H7 (cell line): Measurements from ENCODE around the gene DBP. TPM values are rescaled to one million over a fixed set of nuclear protein-coding genes. Genes with fewer than 3 reads are reported as not detected.
A peak's percentile ranks its signal among the peaks of the same experiment; 100 is the strongest.
"Not testable (repeated sequence)": the region's sequence is repeated elsewhere in the genome, so short reads cannot be mapped to it uniquely, and the experiment has no call there.

ENCODE experiments used
- DNase-seq: peaks from one replicate; pipeline ENCODE4 v3.0.0; 2012
- H3K27me3 ChIP-seq: 2 replicates; pipeline ENCODE4 v1.6.0; 2011; ENCODE audit warnings: mild to moderate bottlenecking, low read length; ENCODE audit not compliant: control insufficient read depth, insufficient read depth
- H3K36me3 ChIP-seq: replicated peaks from 2 replicates; pipeline ENCODE4 v1.5.1; 2011; ENCODE audit warnings: low read length; ENCODE audit not compliant: control insufficient read depth, insufficient read depth
- H3K4me3 ChIP-seq: 2 replicates; pipeline ENCODE4 v1.5.1; 2011; ENCODE audit warnings: low read depth, mild to moderate bottlenecking, control low read depth, low read length, moderate library complexity; ENCODE audit not compliant: insufficient read depth
- total RNA-seq: library from RNA; depleted of rRNA; stranded (reverse); fragments of >200 nt; shearing (Covaris generic); gene quantifications from 2 replicates; pipeline ENCODE4 v1.2.3, GENCODE V29; 2014

Gene DBP
- total RNA-seq, 1 experiment from 2014 or later: 11.2 TPM

DNA sequence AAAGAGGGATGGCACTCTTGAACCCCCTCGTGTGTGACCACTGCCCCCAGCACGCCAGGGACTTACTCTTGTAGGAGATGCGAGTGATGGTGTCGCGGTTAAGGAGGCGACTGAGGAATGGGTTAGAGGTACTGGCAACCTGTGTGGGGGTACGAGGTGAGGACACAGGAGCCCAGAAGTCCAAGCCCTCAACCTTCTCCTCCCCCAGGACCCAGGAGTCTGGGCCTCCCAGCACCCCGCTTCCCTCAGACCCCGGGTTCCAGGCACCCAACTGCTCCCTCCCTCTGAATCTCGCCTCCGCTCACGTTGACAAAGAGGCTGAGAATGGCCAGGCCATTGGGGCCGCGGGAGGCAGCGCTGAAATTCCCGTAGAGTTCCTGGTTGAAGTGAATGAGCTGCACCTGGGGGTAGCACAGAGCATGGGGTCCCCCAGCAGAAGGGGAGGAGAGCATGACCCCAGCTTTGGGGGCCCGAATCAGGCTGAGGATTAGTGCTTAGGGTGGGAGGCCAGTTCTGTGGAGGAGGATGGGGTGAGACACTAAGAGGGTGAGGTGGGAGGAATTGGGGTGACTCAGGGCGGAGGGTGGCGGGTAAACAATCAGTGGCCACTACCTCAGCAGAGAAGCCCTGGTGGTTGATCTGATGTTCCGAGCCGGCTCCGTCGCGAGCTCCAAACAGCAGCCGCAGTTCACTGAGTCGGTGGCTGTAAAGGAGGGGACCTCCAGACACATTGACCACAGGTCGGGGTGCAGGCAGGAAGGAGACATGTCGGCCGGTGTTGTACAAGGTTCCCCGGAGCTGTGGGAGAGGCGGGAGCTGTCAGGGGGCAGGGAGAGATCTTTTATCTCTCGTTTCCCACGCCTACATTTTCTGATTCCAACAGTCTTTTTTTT lies 2.5 kb upstream of the DBP start:
- peak; percentile 56 for DNase-seq
- Histone ChIP-seq H3K27me3 (peaks cover 28% of the 10 kb centered on the region), H3K4me3 (peak overlapping the region; percentile 42), H3K36me3 (no peaks in the 10 kb centered on the region)

DNA sequence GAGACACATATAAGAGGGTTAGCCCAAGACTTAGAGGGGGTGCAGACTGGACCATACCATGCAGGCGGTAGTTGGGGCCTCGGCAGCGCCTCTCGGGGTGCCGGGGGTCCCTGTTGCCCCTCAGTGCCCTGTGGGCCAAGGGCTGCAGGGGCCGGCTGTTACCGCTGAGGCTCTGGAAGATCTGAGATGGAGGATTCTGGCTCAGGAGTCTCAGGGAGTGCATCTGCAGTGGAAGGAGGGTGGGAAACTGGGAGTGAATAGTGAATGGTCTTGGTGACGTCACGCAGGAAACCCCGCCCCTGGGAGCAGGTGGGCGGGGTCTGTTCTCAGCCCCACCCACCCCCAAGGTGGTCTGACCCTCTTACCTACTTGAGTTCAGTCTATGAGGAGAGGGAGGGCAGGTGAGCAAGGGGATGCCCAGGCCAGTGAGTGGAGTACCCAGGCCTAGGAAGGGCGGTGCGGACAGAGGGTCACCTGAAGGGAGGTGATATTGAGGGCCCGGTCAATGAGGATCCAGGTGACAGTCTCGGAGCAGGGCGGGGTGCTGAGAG lies 1.7 kb upstream of the DBP start:
- Histone ChIP-seq H3K27me3 (peaks cover 28% of the 10 kb centered on the region), H3K4me3 (peak overlapping the region; percentile 44), H3K36me3 (no peaks in the 10 kb centered on the region)
- peak; percentile 91 for DNase-seq

DNA sequence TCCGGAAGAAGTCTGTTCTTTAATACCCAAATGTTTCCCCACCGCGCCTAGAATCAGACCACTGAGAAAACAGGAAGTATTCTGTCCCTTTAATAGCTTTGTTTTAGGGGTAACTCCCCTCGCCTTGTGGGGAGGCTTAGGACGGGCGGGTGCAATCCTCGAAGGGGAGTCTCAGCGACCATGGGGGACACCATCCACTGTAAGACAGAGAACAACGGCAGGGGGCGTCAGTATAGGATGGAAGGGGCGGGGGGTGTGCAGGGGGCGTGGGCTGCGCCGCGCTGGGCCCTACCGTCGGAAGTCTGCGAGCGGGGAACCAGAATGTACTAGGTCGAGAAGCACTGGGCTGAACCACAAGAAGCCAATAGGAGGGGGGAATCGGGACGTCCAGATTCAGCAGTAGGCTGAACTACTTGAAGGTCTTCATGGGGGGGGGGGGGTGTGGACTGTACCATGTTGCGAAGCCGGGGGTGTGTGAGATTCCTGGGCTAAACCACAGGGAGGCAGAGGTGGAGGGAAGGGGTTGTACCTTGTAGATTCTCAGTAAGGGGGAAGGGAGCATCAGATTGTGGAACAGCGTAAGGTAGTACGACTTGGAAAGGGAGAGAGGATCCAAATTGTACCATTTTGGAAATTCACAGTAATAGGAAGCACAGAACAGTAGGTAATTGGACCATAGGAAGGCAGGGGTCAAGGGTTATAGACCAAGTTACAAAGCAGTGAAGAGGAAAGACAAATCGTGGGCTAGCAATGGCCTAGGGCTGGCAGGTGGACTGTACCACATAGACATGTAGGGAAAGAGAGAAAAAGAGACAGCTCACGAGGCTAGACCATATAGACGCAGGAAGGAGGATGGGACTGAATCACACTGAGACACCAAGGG lies 1.0 kb upstream of the DBP start:
- Histone ChIP-seq H3K27me3 (peaks cover 28% of the 10 kb centered on the region), H3K4me3 (peak overlapping the region; percentile 49), H3K36me3 (no peaks in the 10 kb centered on the region)
- peak; percentile 92 for DNase-seq

DNA sequence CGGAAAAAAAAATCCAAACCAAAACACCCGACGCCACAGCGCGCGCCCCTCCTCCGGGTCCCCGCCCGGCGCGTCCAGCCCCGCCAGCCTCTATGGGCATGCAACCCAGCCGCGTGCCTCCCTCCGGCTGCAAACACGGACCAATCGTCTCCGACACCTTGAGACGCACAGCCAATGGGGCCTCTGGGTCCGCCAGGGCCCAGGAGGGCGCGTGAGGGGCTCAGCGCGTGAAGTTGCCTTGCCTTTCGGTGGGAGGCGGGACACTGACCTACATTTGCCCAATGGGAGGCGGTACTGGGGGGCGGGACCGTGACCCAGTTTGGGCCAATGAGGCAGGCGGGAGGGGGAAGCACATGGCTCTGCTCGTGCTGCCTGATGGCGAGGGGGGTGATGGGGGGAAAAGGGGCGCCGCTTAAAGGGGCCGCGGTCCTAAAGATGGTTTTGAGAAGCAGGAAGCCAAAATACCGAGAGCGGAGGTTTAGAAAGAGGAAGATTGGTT lies 319 bp upstream of the DBP start:
- H3K4me3 ChIP-seq: peak overlapping the region; percentile 67
- H3K27me3 ChIP-seq: peaks cover 28% of the 10 kb centered on the region
- peak; percentile 98 for DNase-seq
- peaks cover 2% of the 10 kb centered on the region for H3K36me3 ChIP-seq

DNA sequence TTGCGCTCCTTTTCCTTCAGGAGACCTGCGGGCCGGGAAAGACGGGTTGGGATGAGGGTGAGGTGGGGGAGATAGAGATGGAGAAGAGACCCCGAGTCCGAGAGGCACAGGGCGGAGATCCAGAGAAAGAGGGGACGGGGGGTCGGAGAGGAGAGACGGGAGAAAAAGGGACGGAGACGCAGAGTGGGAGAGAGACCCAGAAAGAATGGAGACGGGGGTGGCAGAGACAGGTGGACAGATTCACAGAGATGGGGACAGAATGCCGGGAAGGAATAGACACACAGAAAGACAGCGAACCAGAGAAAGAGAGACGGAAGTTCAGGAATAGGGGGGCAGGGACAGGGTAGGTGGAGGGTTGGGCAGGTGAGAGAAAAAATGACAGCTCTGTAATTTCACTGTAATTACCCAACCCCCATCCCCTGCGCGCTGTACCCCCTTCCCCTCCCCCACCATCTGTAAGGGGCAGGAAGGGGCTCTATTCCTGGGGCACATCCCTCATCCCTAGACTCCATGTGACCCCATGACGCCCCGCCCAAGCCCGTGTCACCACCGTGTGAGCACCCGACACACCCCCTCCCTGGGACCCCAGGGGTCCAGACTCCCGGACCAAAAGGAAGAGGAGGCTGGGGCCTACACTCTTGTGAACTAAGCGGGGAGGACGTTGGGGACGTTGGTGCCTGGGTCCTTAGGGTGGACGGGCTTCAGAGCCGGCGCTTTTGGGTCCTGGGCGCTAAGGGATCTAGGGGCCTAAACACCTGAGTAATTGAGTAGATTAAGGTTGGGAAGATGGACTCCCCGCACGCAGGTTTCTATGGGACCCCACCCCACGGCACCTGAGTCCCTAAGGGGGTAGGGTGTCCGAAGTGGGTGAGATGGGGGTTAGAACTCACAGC lies 967 bp downstream of the DBP start:
- peak; percentile 68 for DNase-seq
- H3K27me3 ChIP-seq: peaks cover 26% of the 10 kb centered on the region
- H3K4me3 ChIP-seq: peak overlapping the region; percentile 67
- H3K36me3 ChIP-seq: peaks cover 2% of the 10 kb centered on the region

DNA sequence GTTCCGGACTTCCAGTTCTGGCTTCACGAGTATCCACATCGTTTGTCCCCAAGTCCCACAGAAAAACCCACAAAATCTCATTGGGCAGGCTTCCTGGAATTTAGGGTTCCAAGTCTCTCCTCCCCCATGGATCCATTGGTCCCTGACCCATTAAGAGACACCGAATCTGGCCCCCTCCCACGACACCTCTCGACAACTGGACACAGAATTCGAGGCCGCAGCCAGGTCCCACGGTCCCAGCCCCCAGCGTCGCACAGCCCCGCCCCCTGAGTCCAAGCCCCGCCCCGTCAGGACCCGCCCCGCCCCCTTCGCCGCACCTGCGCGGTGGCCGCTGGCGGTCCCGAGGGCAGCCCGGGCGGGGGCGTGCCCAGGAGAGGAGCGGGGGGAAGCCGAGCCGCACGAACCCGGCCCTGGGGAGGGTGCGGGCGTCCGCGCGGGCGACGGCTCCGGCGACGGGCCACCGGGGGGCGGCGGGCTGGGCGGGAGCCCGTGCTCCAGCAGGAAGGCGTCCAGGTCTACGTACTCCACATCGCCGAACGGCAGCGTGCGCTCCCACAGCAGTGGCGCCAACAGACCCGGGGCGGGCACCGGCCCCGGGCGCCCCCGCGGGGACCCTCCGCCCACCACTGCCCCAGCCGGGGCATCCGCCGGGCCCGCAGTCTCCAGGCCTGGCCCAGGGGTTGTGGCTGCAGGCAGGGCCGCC lies 1.8 kb downstream of the DBP start:
- peak; percentile 98 for DNase-seq
- H3K27me3 ChIP-seq: peaks cover 26% of the 10 kb centered on the region
- H3K36me3 ChIP-seq: peaks cover 2% of the 10 kb centered on the region
- H3K4me3 ChIP-seq: peak overlapping the region; percentile 67

DNA sequence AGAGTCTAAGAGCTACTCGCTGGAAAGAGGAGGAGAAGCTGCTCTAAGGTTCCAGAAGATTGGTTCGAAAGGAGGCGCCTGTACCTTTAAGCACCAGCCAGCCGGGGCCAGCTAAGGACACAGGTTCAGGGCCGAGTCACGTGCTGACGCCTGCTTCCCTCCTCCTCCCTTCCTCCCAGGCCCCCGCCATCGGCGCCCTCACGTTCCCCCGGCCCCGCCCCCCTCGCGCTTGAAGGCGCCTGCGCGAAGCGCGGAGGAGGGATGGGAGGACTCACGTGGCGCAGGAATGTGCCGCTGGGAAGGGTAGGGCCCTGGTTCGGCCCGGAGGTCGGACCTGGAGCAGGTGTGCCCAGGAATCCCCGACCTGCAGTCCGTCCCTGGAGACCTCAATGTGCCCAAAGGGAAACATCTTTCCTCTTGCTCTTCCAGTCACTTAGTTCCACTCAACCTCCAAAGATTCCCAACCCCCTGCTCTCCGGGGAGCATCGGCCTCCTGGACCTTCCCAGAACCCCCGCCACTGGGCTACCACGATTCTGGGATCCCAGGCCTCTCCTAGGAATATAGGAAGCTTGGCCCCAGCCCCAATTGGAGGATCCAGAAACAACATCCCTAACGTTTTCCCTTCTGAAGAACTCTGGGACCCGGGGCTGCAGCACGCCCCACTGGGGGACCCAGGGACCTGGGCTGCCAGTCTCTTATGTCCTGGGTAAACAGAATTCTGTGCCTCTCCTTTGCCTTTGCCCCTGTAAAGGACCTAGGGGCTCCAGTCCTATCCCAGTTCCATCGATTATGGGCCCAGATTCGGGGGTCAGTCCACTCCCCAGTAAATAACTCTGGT lies 2.5 kb downstream of the DBP start:
- Histone ChIP-seq H3K4me3 (peak overlapping the region; percentile 26), H3K27me3 (peaks cover 21% of the 10 kb centered on the region), H3K36me3 (peaks cover 2% of the 10 kb centered on the region)
- DNase-seq: peak; percentile 96

DNA sequence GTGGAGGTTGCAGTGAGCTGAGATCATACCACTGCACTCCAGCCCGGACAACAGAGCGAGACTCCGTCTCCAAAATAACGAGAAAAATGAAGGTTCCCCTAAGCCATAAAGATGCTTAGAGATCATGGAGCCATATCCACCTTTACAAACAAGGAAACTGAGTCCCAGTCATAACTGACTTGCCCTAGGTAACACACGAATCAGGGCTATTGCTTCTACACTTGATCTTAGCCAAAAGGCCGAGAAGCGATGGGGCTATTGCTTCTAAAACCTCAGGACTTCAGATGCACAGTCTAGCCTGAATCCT lies 3.2 kb downstream of the DBP start:
- Histone ChIP-seq H3K27me3 (peaks cover 15% of the 10 kb centered on the region), H3K36me3 (peaks cover 2% of the 10 kb centered on the region), H3K4me3 (0 out of 2 replicates have a peak overlapping the region, but pooled peaks have one; percentile 4)
- DNase-seq: no peak

DNA sequence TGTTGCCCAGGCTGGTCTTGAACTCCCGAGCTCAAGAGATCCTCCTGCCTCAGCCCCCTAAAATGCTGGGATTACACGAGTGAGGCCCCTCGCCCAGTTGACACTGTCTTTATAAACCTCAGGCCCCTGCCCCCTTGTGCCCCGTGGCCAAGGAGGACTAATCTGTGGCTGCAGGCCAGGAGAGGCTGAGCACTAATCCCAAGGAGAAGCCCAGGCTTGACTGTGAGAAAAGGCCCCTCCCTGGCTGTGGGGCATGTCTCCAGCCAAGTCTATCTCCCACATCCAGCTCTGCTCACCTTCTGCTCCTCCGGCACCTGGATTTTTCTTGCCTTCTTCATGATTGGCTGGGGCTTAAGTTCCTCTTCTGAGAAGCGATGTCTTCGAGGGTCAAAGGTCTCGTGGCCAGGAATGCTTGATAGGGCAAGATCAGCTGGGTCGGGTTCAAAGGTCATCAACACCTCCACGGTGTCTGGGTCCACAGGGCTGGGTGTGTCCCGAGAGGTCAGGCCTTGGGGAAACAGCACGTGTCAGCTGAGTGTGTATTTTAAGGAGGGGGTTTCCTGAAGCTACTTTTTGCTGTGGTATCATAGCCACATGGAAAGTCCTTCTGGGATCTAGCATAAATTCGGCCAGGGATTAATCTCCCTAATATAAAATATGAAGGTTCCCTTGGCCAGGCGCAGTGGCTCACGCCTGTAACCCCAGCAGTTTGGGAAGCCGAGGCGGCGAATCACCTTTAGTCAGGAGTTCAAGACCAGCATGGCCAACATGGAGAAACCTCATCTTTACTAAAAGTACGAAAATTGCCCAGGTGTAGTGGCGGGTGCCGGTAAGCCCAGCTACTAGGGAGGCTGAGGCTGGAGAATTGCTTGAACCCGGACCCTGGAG lies 3.8 kb downstream of the DBP start:
- no peak overlapping the region for H3K4me3 ChIP-seq
- DNase-seq: peak; percentile 4
- peaks cover 2% of the 10 kb centered on the region for H3K36me3 ChIP-seq
- H3K27me3 ChIP-seq: peaks cover 15% of the 10 kb centered on the region

DNA sequence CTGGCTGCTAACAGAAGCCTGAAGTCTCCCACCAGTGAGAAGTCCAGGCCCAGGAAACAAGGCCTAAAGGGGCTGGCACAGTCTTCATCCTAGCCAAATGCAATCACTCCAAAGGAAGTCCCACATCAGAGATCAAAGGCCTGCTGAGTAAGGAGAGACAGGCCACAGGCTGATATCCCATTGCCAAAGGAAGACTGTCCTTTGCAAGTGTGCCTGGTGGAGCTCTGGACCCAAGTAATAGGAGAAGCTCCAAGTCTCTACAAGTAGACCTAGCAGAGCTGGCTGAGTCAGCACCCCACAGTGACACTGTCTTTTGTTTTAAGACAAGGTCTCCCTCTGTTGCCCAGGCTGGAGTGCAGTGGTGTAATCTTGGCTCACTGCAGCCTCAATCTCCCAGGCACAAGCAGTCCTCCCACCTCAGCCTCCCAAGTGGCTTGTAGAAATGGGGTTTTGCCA lies 4.5 kb downstream of the DBP start:
- DNase-seq: no peak
- Histone ChIP-seq H3K27me3 (peaks cover 15% of the 10 kb centered on the region), H3K4me3 (no peak overlapping the region), H3K36me3 (peaks cover 2% of the 10 kb centered on the region)

DNA sequence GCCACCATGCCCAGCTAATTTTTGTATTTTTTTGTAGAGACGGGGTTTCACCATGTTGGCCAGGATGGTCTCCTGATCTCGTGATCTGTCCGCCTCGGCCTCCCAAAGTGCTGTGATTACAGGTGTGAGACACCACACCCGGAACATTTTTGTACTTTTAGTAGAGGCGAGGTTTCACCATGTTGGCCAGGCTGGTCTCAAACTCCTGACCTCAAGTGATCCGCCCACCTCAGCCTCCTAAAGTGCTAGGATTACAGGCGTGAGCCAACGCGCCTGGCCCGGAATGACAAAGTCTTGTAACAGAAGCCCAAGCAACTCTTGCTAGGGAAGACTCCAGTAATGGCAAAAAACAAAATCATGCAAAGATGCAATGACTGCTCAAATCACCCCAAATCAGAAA lies 4.9 kb downstream of the DBP start:
- not testable (repeated sequence) for H3K36me3 ChIP-seq, DNase-seq, H3K4me3 ChIP-seq
- peaks cover 15% of the 10 kb centered on the region for H3K27me3 ChIP-seq

DNA sequence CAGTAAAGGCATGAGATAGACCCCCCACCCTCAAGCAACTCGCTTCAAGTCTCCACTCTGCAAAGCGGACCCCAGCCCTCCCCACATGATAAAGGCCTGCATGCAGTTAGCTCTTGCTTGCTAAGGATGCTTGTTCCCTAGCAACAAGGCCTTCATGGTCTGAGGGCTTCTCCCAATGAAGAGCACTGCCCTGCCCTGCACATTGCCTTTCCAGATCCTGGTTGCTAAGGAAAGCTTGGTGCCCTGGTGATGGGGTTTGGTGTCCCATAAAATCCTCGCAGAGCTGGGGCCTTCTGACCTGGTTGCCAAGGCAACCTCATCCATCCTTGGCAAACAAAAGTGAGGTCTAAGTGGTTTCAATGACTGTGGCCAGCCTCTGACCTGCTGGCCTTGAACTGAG lies 6.0 kb downstream of the DBP start:
- Histone ChIP-seq H3K4me3 (peak overlapping the region; percentile 50; the same call in 1 of the 2 replicates), H3K36me3 (peaks cover 2% of the 10 kb centered on the region), H3K27me3 (peaks cover 6% of the 10 kb centered on the region)
- DNase-seq: no peak
